GM18951 (cell line): Measurements from ENCODE around the gene MIA.

Source experiments
- POLR2A ChIP-seq: IDR thresholded peaks from 4 replicates; pipeline ENCODE4 v1.6.1; 2011; ENCODE audit warnings: mild to moderate bottlenecking; ENCODE audit not compliant: insufficient read length, insufficient read depth; ENCODE audit errors: extremely low read depth
- in situ Hi-C: fragments of 300-500 bp; cut with MboI; formaldehyde crosslinking; loops from one replicate; pipeline ENCODE4 v1.12.0; 2022; ENCODE audit warnings: low sequenced_read_pairs, mixed read lengths, inconsistent platforms; ENCODE audit not compliant: unreplicated experiment

MIA gene

GRCh38 chr19:40798683-40799557 is 23.6 kb downstream of the MIA start, which contains the start of gene EGLN2:
Gene EGLN2 (plus strand): TSS chr19:40799191. CDS start chr19:40800573, 1,382 bp downstream.
- TF ChIP-seq POLR2A = peak; percentile 55
- in situ Hi-C loops = no loop called here

- in situ Hi-C loops = no loop called here
- no peak for TF ChIP-seq POLR2A
Observed at GRCh38 chr19:40799558-40800338, 24.4 kb downstream of the MIA start.

- in situ Hi-C loops = no loop called here
- TF ChIP-seq POLR2A = no peak
Observed at GRCh38 chr19:40800339-40800996, 25.1 kb downstream of the MIA start.

DNA sequence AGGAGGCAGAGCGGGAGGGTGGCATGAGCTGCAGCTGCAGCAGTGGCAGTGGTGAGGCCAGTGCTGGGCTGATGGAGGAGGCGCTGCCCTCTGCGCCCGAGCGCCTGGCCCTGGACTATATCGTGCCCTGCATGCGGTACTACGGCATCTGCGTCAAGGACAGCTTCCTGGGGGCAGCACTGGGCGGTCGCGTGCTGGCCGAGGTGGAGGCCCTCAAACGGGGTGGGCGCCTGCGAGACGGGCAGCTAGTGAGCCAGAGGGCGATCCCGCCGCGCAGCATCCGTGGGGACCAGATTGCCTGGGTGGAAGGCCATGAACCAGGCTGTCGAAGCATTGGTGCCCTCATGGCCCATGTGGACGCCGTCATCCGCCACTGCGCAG is 25.7 kb downstream of the MIA start:
- in situ Hi-C loops = no loop called here
- TF ChIP-seq POLR2A = no peak

GRCh38 chr19:40801426-40802299 is 26.3 kb downstream of the MIA start:
- in situ Hi-C loops = no loop called here

DNA sequence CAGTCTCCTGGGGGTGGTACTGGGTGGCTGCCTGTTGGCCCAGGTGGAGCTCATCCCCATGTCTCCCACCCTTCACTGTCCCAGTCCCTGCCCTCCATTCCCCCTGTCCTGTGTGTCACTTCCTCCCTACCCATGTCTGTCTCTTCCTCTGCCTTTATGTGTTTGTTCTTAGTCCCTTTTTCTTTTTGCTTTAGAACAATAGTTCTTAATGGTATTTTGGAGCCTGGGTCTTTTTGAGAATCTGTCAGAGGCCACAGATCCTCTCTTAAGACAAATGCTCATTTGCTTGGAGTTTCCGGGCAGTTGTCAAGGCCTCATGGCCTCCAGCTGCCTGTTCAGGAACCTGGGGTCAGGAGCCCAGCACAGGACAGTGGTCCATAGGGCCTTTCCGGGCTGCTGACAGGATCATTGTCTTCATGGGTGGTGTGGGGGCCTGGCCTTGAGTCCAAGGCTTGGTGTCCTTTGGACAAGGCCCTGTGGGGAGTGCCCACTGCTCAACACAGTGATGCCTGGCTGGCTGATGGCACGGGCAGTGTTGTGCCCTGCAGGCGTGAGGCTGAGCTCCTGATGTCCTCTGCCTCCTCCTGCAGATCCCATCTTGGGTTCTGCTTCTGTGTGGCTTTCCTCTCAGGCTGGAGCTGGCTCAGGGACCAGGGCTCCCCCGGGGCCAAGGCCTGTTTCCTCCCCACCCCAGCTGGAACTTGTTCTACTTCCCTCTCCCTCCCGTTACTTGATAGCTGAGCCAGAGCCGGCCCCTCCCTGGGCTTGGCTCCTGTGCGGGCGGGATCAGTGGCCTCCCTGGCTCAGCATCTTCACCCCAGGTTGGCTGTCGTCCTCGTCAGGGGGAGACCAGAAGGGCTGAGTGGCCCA is 27.2 kb downstream of the MIA start:
- TF ChIP-seq POLR2A = no peak
- in situ Hi-C loops = no loop called here

More at GRCh38 chr19:40801426-40802299, 26.3 kb downstream of the MIA start:
- TF ChIP-seq POLR2A = no peak

GRCh38 chr19:40803170-40803856 is 28.0 kb downstream of the MIA start:
- TF ChIP-seq POLR2A = no peak
- in situ Hi-C loops = no loop called here

DNA sequence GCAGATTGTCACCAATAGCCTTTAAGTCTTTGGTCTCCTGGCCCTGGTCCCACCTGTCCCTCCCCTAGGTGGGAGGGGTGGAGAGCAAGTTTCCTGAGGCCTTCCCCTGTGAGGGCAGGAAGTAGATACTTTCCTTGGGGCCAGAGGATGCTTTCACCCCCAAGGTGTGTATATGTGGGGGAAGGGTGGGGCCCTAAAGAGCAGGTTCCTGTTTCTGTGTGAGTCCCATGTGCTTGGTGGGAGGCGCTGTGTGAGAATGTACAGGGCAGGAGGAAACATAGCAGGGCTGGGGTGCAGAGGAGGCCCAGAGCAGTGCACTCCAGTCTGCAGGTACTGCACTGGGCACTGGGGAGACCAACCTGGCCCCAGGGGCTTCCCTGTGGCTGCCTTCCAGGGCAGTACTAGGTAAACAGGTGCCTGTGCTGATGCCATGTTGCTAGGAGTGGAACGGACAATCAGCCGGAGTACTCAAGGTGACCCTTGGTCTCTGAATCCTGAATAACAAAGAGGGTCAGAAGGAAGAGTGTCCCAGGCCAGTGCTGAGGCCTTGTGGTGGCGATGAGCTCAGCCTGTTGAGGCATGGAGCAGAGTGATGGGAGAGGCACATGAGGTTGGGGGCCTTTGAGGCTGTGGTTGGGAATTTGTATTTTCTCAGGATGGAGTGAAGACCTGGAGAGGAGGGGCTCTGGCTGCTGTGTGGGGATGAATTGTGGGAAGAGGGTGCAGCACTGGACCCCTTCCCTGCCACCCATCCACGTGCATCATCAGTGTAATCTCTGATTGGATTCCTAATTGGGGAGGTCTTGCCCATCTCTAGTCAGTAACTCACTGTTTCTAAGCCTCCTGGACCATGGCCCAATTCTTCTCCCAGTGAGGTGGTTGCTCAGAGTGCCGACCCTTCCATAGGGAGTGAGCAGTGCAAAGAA is 28.8 kb downstream of the MIA start:
- TF ChIP-seq POLR2A = no peak
- in situ Hi-C loops = no loop called here

DNA sequence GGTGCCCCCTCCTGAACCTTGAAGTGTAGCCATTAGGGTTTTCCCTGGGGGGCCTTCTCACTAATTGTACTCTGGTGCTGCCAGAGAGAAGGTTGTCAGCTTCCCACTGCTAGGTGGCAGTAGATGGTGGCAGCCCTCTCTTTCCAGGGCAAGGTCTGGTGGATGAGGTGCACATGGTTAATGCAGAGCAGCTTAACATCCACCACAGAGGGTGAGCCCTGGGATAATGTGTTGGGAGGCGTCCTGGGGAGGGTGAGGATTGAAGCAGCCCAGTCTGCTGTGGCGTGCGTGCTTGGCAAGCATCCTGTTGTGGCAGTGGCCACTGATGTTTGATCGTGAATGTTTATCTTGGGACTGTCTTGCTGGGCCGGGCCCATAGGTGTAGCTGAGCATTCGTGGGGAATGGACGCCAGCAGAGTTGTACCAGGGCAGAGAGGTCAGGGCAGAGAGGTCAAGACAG is 29.5 kb downstream of the MIA start:
- in situ Hi-C loops = no loop called here
- no peak for TF ChIP-seq POLR2A

DNA sequence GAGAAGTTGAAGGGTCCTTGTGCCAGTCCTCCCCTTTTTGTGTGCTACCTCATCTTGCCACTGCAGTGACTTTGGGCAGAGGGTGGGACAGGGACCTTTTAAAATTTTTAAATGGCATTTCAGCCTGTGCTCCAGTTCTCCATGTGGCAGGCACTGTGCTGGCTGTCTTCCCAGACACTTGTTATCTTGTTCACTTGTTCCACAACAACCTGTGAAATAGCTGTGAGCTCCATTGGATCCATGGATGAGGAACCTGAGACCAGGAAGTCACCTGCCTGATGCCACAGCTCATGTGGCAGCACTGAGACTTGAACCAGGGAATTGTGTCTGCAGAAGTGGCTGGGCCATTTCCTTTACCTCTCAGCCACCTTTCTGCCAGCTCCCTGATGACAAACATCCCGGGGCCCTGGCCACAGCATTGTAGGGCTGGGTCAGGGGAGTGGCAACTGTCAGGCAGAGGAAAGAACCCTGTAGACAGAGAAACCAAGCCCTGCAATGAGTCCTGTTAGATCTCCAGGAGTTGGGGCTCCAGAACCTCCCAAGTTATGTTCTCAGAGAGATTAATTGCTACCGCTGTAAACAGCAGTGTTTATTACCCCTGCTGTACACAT is 30.0 kb downstream of the MIA start:
- in situ Hi-C loops = no loop called here

More for the DNA sequence above, 30.0 kb downstream of the MIA start:
- TF ChIP-seq POLR2A = no peak
